GM04503 (cell line): ENCODE measurements around the gene ITGA11.

ENCODE experiments used
- DNase-seq: peaks from one replicate; pipeline ENCODE4 v3.0.0-alpha.2; 2012; ENCODE audit warnings: low read depth

ITGA11 gene, protein sequence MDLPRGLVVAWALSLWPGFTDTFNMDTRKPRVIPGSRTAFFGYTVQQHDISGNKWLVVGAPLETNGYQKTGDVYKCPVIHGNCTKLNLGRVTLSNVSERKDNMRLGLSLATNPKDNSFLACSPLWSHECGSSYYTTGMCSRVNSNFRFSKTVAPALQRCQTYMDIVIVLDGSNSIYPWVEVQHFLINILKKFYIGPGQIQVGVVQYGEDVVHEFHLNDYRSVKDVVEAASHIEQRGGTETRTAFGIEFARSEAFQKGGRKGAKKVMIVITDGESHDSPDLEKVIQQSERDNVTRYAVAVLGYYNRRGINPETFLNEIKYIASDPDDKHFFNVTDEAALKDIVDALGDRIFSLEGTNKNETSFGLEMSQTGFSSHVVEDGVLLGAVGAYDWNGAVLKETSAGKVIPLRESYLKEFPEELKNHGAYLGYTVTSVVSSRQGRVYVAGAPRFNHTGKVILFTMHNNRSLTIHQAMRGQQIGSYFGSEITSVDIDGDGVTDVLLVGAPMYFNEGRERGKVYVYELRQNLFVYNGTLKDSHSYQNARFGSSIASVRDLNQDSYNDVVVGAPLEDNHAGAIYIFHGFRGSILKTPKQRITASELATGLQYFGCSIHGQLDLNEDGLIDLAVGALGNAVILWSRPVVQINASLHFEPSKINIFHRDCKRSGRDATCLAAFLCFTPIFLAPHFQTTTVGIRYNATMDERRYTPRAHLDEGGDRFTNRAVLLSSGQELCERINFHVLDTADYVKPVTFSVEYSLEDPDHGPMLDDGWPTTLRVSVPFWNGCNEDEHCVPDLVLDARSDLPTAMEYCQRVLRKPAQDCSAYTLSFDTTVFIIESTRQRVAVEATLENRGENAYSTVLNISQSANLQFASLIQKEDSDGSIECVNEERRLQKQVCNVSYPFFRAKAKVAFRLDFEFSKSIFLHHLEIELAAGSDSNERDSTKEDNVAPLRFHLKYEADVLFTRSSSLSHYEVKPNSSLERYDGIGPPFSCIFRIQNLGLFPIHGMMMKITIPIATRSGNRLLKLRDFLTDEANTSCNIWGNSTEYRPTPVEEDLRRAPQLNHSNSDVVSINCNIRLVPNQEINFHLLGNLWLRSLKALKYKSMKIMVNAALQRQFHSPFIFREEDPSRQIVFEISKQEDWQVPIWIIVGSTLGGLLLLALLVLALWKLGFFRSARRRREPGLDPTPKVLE

DNA sequence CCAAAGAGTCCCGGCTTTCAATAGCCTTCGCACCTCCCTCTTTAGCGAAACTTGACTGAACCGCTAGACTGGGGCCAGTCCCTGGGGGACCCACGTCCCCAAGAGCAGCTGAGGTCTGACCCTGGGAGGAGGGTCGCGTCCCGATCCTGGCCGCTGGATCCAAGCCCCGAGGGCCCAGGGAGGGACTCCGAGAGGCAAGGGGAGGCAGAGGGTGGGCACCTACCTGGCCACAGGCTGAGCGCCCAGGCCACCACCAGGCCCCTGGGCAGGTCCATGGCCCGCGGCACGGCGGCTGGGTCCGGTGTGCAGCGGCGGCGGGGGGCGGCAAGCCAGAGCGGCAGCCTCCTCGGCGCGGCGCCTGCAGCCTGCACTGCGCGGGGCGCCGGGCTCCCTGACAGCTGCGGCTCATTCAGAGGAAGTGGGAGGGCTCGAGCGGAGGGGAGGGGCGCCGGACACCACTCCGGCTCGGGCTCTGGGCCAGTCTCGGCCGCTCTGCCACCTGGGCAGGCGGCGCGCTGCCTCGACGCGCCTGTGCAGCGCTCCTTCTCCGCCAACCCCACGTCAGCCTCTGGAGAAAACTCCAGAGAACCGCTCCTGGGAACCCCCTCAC lies at the start of gene ITGA11:
Gene ITGA11 (minus strand): TSS at position 372 of the 610 bp plus-strand sequence. CDS start 97 bp downstream, at position 275.
- DNase-seq, result no peak

DNA sequence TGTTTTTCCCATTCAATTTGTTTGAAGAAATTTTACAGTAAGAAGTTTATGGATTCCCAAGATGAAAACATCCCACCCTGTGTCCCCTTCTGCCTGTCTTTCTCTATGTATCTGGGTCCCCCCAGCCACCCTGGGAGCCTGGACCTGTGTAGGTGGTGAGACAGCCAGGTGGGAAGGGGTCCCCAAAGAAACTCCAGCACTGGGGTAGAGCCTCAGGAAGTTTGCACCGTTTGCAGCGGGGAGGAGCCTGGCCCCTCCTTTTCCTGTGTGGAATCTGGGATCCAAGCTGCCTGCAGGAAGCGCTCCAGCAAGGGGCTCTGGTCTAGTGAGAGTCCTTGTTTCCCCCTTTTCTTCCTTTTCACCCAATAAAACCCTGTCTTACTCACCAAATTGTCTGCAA lies 49.4 kb upstream of the ITGA11 start:
- DNase-seq, result no peak

DNA sequence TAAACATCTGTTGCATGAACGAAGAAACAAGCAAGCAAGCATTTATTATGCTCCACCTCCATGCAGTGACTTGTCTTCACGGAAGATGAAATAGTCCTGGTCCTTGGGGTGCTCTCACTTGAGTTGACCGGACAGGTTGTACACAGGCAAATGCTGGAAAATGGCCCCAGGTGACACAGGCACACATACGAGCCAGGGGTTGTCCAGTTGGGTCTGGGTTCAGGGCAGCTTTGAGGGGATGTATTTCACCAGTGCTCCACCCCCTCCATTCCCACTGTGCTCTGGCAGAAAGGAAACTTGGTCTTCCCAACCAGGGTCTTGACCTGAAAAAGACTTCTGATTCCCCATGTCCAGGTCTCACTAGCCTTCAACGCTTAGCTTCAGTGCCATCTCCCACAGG lies 48.3 kb upstream of the ITGA11 start:
- DNase-seq, result no peak

DNA sequence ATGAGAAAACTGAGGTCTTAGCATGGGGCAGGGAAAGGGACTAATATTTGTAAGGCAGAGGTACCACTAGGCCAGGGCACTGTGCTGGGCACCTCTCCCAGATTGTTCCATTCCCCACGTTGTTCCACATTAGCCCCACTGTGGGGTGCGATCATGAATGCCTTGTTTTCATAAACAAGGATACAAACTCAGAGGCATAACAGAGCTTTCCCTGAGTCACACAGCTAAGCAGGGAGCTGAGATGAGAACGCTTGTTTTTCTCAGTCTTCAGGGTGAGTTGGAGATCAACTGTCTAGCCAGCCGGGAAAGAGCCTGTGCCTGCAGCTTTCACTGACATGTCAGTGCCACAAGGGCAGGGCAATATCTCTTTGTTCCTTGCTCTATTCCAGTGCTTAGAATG lies 47.9 kb upstream of the ITGA11 start:
- DNase-seq, result no peak

DNA sequence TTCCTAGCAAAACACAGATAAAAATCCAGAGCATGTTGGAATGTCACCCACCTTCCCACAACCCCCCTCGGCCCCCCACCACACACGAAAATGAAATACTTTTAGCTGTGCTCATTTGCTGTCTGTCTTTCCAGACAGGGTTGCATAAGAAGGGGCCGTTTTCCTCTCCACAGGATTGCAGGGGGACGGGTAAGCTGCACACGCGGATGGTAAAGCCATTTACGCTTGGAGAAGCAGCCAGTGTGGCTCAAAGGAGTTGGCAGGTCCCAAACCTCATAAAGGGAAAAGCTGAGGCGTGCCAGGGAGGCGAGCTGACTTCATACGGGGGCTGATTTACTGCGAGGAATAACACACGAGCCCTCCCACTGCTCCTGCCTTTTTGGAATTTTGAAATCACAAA lies 47.4 kb upstream of the ITGA11 start:
- DNase-seq, result peak; percentile 88

DNA sequence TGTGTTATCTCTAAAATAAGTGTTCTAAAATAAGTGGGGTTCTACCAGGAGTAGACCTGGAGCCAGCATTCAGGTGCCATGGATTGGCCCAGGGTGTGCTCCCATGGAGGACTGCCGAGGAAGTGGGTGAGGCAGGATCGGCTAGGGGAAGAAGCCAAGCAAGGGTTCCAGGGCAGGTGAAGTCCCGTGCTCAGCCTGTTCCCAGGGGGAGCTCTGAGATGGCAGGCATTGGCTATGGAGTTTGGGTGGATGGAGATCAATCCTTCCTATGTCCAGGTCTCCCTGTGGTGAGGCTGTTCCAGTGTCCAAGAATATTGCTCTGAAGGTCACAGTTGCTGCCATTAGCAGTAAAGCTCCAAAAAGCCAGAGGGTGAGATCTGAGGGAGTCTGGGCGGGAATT lies 46.9 kb upstream of the ITGA11 start:
- no peak for DNase-seq

DNA sequence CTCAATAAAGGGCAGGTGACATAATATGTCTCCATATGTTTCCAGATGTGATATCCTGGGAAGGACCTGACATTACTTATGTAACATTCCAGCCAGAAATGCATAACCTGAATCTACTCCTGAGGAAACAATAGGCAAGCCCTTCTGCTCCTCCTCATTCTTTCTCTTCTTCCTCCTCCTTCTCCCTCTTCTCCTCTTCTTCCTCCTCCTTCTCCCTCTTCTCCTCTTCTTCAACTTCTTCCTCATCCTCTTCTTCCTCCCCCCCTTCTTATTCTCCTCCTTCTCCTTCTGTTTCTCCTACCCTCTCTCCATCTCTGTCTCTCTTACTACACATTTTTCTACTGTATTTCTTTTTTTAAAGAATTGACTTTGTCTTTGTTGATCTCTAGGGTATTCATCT lies 43.5 kb upstream of the ITGA11 start:
- DNase-seq, result no peak

DNA sequence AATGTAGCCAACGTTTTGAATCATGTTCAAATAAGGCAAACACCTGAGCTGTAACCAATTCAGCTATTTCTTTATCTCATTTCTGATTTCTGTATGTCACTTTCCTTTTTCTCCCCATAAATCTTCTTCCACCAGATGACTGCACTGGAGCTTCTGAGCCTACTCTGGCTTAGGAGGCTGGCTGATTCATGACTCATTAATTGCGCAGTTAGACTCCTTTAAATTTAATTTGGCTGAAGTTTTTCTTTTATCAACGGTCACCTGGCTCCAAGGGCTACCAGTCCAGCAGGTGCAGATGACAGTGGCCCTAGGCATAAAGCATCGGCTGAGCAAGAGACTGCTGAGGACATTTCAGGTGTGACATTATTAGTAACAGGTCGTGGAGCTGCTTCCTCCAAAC lies 39.6 kb upstream of the ITGA11 start:
- no peak for DNase-seq

DNA sequence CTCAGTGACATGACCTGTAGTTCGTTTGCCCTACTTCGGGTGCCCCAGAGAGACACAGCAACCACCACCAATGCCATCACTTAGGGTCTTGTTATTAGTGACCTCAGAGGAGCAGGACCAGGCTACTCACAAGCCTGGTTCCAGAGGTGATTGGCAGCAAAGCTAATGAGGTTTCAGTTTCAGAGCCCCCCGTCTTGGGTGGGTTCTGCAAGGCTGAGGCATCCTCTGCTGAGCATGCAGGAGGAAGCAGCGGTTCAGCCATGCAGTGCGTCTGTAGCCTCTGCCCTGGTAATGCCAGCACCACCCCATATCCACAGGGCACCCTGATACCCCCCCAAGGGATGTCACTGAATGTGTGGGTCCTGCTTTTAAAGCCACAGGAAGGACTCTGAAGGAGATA lies 39.0 kb upstream of the ITGA11 start:
- DNase-seq, result no peak

DNA sequence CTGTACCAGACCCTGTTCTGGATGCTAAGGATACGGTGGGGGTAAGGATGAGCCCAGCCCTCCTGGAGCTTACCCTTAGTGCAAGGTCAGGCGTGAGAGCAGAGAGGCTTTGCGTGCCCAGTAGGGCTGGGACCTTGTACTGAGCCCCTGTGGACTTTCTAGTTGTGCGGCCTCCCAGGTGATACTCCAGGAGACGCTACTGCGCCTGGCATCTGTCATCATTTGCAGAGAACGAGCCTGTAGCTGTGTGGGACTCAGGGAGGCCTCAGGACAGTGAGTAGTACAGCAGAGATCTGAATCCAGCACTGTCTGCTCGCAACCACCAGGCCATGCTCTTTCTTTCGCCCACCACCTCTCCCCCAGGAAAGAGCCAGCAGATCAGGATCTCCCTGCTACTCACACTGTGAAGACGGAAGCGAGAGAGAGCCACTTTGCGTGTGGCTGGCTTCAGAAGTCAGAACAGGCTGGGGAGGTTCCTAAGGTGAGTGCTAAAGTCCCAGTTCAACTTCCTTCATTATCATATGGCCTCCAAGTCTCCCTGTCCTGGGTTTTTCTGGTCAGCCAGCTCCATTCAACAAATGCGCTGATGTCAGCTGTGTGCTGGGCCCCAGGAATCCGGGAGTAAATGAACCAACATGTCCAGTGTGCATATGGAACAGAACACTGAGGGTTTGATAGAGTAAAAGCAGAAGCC lies 38.2 kb upstream of the ITGA11 start:
- DNase-seq, result no peak

DNA sequence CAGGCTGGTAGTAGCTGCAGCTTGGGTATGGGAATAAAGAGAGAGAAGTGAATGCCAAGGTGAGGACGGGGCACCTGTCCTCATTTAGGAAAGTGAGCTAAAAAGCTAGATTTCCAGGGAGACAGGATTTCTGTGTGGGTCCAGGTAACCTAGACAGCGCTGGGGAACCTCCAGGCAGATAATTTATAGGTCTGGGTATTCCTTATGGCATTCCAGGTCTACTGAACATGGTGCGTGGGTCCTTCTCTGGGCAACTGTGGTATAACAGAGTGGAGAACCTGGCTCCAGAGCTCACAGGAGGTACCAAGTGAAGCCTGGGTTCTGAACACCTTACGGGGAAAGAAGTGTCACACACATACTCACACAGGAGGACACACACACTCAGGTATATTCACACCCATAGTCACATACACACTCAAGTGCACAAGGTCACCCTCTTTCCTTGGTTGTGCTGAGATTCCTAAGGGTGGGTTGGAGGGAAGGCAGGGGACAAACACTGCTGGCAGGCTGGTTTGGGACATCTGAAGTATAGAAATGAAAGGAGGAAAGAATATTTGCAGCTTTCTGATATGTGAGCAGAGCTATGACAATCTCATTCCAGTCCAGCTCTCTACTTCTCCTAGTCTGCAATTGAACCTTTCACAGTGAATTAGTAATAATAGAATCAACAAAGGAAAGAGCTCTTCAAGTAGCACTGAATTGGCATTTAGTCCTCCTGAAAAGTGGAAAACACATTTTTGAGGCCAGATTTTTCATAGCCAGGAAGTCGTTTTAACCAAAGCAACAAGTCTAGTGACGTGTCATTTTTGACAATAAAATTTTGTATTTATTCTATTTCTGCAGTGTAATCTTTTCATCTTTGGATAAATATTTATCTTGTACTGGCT lies 37.4 kb upstream of the ITGA11 start:
- DNase-seq, result peak; percentile 40

DNA sequence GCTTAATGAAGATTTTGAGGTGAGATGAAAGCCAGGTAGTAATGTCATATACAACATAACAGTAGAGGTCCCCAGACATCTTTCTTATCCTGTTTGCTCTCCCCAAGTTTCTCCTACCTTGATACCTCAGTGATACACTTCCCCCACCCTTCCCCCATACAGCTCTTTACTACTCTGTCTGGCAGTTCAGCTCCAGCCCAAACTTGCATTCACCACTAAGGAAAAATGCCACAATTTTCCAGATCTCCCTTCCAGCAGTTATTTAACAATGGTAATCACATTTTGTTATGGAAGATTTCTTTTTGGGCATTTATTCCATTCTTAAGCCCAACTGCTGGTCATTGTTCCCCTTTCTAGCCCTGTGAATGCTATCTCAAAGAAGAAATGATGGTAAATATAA lies 34.9 kb upstream of the ITGA11 start:
- no peak for DNase-seq

DNA sequence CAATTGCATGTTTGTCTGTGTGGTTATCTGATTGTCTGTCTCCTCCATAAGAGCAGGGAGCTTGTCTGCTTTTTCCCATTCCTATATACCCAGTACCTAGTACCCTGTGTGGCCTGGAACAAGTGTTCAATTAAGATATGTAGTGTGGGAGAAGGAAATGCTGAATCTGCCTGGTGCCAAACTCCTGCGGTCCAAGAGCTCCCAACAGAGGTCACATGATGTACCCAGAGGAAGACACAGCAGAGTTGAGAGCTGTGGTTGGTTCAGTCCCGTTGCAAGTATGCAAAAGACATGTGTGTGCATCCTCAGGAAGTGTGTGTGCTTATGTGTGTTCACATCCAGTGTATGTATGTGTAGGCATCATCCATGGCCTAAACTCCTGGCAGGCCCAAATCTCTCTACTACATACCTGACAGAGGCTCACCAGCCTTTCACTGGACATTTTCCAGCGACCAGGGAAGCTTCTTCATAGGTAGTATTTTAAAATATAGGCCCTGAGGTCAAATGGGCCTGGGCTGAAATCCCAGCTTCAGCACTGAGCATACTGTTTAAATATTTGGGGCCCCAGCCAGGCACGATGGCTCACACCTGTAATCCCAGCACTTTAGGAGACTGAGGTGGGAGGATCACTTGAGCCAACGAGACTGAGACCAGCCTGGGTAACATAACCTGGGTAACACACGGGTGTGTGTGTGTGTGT lies 34.0 kb upstream of the ITGA11 start:
- DNase-seq, result no peak

DNA sequence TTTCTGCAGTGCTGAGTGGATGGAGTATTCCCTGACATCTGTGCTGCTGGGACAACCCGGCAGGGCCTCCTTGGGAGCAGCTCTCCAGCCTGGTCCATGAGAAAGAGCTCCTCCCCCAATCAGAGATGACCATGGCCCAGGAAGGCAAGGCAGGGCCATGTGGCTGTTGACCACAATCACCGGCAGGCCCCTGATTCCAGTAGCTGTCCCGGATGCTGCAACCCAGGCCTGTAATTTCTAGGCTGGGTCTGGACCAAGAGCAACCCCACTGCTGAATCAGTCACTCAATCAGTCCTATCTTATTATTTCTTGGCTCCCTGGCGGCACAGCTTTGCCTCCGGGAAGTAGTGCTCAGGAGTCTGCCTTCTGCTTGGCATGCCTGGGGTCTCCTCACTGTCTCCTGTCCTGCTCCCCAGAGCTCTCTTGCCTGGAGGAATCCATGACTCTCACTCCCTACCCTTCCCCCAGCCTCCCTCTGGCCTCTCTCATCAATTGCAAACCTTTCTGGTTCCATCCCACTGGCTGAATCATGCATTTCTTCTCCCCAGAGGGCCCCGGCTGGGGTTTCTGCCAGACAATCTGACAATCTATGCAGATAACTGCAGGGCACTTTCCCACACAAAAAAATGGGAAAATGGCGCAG lies 32.6 kb upstream of the ITGA11 start:
- no peak for DNase-seq

DNA sequence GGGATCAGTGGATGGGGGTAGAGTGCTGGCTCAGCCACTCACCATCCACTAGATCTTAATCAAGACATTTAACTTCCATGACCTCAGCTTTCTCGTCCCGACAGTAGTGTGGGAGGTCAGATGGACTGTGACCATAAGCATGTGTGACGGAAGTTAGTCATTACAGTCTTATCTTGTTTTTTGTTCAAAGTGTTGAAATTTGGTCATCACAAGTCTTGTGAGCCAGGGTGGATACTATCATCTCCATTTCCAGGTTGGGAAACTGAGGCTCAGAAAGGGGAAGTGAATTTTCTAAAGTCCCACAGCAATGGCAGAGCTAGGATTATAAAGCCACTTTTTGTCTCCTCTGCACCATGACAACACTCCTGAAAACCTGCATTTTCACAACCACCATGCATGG lies 32.0 kb upstream of the ITGA11 start:
- DNase-seq, result no peak

DNA sequence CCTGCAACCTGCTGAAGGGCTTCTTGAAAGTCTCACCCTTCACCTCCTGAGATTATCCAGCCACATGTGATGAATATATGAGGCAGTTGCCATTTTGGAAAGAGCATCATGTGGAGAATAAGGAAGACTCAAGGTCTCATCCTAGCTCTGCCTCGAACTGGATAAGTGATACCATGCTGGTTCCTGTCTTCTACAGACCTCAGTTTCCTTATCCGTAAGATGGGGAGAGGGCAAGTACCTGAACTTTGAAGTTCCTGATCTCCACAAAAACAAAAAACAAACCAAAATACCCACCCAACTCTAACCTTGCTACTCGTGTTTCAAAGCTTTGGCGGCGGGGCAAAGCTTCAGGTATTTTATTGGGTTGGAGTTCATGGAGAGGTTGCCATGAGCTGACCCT lies 31.5 kb upstream of the ITGA11 start:
- DNase-seq, result no peak

DNA sequence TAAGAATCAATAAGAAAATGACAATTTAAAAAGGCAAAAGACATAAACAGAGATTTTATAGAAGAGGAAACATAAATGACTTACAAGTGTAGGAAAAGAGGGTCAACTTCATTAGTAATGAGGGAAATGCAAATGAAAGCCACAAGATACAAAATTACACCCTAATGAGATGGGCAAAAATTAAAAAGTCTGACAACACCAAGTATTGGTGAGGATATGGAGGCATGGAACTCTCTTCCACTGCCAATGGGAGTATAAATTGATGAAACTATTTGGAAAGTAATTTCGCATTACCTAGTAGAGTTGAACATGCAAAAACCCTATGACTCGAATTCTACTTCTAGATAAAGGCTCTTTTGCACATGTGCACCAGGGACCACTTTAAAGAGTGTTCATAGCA lies 28.2 kb upstream of the ITGA11 start:
- no peak for DNase-seq

DNA sequence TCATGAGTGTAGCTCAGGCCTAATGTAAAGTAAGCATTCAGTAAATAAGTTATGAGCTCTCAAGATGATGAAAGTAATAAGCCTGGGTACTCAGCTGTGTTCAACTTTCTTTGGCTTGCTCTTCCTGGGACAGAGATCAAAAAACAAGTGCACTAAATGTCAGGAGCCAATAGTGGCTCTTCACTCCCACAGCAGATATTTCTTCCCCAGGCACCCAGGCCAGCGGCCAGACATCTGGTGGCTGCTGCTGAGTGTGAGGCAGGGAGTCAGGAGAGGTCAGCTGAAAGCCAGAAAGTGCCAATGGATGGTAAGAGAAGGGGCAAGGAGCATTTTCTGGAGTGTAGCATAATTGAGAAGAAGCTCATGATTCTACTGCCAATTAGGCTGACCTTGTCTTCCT lies 18.2 kb upstream of the ITGA11 start:
- no peak for DNase-seq

DNA sequence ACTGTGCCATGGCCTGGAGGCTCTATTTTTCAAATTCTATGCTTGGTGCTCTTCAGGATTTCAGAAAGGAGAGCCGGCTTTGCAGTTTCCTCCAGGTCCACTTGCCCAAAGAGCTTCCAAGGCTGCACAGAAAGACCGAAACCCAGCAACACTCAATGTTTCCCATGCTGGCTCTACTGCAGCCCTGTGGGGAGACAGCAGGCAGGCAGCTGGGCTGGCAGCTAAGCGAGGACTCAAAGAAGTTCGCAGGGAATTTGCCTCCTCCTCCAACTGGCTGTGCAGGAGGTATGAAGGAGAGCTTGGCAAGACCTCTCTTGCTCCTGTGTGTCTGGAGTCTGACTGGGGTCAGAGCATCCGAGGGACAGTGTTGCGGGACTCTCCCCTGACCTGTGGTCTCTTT lies 17.4 kb upstream of the ITGA11 start:
- no peak for DNase-seq
